SU-DHL-6 (cell line): ENCODE data around the gene LIPK.

ENCODE experiments used
- H2AFZ ChIP-seq: fragments of 200-600 bp; sonication (generic); 2 replicates; pipeline ENCODE4 v1.6.1; 2014; ENCODE audit warnings: low read depth, mild to moderate bottlenecking, moderate library complexity, mixed read lengths, antibody characterized with exemption, low read length; ENCODE audit not compliant: severe bottlenecking
- H3F3A ChIP-seq: fragments of 200-600 bp; shearing (Covaris generic); 2 replicates; pipeline ENCODE4 v1.6.0; 2016; ENCODE audit warnings: antibody characterized with exemption, mild to moderate bottlenecking; ENCODE audit not compliant: insufficient read depth
- H3K27ac ChIP-seq: fragments of 200-600 bp; sonication (generic); 2 replicates; pipeline ENCODE4 v1.5.1; 2016; ENCODE audit warnings: low read depth, mild to moderate bottlenecking, low read length, moderate library complexity, mixed read lengths
- H3K27me3 ChIP-seq: fragments of 200-600 bp; sonication (generic), shearing (Covaris generic); 2 replicates; pipeline ENCODE4 v1.6.0; 2014; ENCODE audit warnings: mild to moderate bottlenecking, low read length
- H3K36me3 ChIP-seq: fragments of 200-600 bp; sonication (generic); 2 replicates; pipeline ENCODE4 v1.6.1; 2014; ENCODE audit warnings: mild to moderate bottlenecking, low read length, mixed read lengths
- H3K4me2 ChIP-seq: fragments of 300-600, 200-600 bp; shearing (Covaris generic), sonication (generic); 2 replicates; pipeline ENCODE4 v1.6.0; 2014; ENCODE audit warnings: low read length, low read depth, mild to moderate bottlenecking; ENCODE audit not compliant: poor library complexity, severe bottlenecking
- H3K4me3 ChIP-seq: fragments of 200-600 bp; sonication (generic); 2 replicates; pipeline ENCODE4 v1.5.1; 2014; ENCODE audit warnings: antibody characterized with exemption, low read length, mild to moderate bottlenecking, mixed read lengths; ENCODE audit not compliant: insufficient read depth, poor library complexity, severe bottlenecking
- H3K79me2 ChIP-seq: fragments of 200-600 bp; sonication (generic); 2 replicates; pipeline ENCODE4 v1.6.1; 2014; ENCODE audit warnings: mild to moderate bottlenecking, low read length, moderate library complexity; ENCODE audit not compliant: insufficient read depth
- H3K9ac ChIP-seq: fragments of 200-600 bp; sonication (generic); 2 replicates; pipeline ENCODE4 v1.7.0; 2014; ENCODE audit warnings: mild to moderate bottlenecking, low read length
- H3K9me2 ChIP-seq: fragments of 200-600 bp; sonication (generic); replicated peaks from 2 replicates; pipeline ENCODE4 v1.6.1; 2014; ENCODE audit warnings: low read length; ENCODE audit not compliant: insufficient read depth
- H3K9me3 ChIP-seq: fragments of 200-600 bp; sonication (generic); 2 replicates; pipeline ENCODE4 v1.6.1; 2014; ENCODE audit warnings: low read length, mixed read lengths; ENCODE audit not compliant: insufficient read depth
- H4K20me1 ChIP-seq: fragments of 200-600 bp; sonication (generic); 2 replicates; pipeline ENCODE4 v1.6.1; 2014; ENCODE audit warnings: low read depth, mild to moderate bottlenecking, antibody characterized with exemption, low read length, moderate library complexity, mixed read lengths
- EZH2phosphoT487 ChIP-seq: fragments of 200-600 bp; sonication (generic), shearing (Covaris generic); conservative IDR thresholded peaks from 2 replicates; pipeline ENCODE4 v1.6.1; 2018; ENCODE audit warnings: mild to moderate bottlenecking, antibody characterized with exemption, low read length, moderate library complexity, mixed read lengths
- TF ChIP-seq, protein P1 (sequence below): fragments of 200-600 bp; sonication (generic); IDR thresholded peaks from one replicate; pipeline ENCODE4 v1.5.1; 2017; ENCODE audit warnings: antibody characterized with exemption, mild to moderate bottlenecking, low read length, moderate library complexity; ENCODE audit not compliant: insufficient read depth, poor library complexity, severe bottlenecking

Gene LIPK

DNA sequence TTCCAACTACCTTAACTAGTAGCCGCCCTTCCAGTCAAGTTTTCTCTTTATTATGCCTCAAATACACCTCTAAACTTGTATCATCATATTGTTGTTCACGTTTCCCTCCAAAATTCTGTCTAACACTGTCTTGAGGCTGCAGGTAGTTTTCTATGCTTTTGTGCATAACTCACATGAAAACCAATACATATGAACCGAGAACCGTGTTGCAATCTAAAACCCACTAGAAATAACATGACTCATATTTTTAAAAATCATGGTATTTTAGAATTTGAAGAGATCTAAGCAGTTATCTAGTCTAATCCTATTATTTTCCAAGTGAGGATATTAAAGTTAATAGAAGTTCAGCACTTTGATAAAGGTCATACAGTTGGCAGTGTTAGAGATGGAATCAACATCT lies 23.6 kb upstream of the LIPK start:
- Histone ChIP-seq H3K4me2 (no peak overlapping the region), H3K4me3 (no peak overlapping the region), H3K9ac (no peak overlapping the region), H3K79me2 (no peaks in the 10 kb centered on the region), H3K27me3 (no peaks in the 10 kb centered on the region), H4K20me1 (no peaks in the 10 kb centered on the region), H3K27ac (no peak overlapping the region), H3K36me3 (no peaks in the 10 kb centered on the region), H3K9me3 (no peaks in the 10 kb centered on the region), H3F3A (no peaks in the 10 kb centered on the region), H2AFZ (no peak overlapping the region), H3K9me2 (no peaks in the 10 kb centered on the region)
- no peak for TF ChIP-seq EZH2phosphoT487
- TF ChIP-seq, protein P1, sequence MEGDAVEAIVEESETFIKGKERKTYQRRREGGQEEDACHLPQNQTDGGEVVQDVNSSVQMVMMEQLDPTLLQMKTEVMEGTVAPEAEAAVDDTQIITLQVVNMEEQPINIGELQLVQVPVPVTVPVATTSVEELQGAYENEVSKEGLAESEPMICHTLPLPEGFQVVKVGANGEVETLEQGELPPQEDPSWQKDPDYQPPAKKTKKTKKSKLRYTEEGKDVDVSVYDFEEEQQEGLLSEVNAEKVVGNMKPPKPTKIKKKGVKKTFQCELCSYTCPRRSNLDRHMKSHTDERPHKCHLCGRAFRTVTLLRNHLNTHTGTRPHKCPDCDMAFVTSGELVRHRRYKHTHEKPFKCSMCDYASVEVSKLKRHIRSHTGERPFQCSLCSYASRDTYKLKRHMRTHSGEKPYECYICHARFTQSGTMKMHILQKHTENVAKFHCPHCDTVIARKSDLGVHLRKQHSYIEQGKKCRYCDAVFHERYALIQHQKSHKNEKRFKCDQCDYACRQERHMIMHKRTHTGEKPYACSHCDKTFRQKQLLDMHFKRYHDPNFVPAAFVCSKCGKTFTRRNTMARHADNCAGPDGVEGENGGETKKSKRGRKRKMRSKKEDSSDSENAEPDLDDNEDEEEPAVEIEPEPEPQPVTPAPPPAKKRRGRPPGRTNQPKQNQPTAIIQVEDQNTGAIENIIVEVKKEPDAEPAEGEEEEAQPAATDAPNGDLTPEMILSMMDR = no peak

- Histone ChIP-seq H2AFZ (no peak overlapping the region), H3K9me2 (no peaks in the 10 kb centered on the region), H3K9ac (no peak overlapping the region), H3K4me2 (no peak overlapping the region), H3K36me3 (no peaks in the 10 kb centered on the region), H3K27ac (no peak overlapping the region), H3K4me3 (no peak overlapping the region), H4K20me1 (no peaks in the 10 kb centered on the region), H3K79me2 (no peaks in the 10 kb centered on the region), H3K27me3 (no peaks in the 10 kb centered on the region), H3K9me3 (no peaks in the 10 kb centered on the region), H3F3A (no peaks in the 10 kb centered on the region)
- TF ChIP-seq EZH2phosphoT487 = no peak
- TF ChIP-seq, protein P1 = peak; percentile 73
Measured at GRCh38 chr10:88687853-88688467, 18.1 kb upstream of the LIPK start.

GRCh38 chr10:88689366-88689765 lies 16.7 kb upstream of the LIPK start:
- Histone ChIP-seq H3K79me2 (no peaks in the 10 kb centered on the region), H3K9me3 (no peaks in the 10 kb centered on the region), H3K36me3 (no peaks in the 10 kb centered on the region), H3K27me3 (no peaks in the 10 kb centered on the region), H3K9ac (no peak overlapping the region), H3K27ac (no peak overlapping the region), H3F3A (no peaks in the 10 kb centered on the region), H3K9me2 (no peaks in the 10 kb centered on the region), H4K20me1 (no peaks in the 10 kb centered on the region), H3K4me3 (no peak overlapping the region), H2AFZ (no peak overlapping the region), H3K4me2 (no peak overlapping the region)
- TF ChIP-seq, protein P1 = no peak
- no peak for TF ChIP-seq EZH2phosphoT487
